Progenitor cell of endocrine pancreas (in vitro differentiated cells): ENCODE measurements around the gene MUC20. TPM values are rescaled to one million over a fixed set of nuclear protein-coding genes. Genes with fewer than 3 reads are reported as not detected.
A peak's percentile ranks its signal among the peaks of the same experiment; 100 is the strongest.

ENCODE experiments used
- DNase-seq: peaks from one replicate; pipeline ENCODE4 v3.0.0; 2021; ENCODE audit warnings: low spot score; ENCODE audit not compliant: unreplicated experiment
- H3K27ac Mint-ChIP-seq: 2 replicates; pipeline ENCODE4 v1.8.0; 2021; ENCODE audit warnings: mild to moderate bottlenecking, moderate library complexity, mixed read lengths
- H3K27me3 Mint-ChIP-seq: 2 replicates; pipeline ENCODE4 v1.8.0; 2021; ENCODE audit warnings: mixed read lengths
- H3K36me3 Mint-ChIP-seq: 2 replicates; pipeline ENCODE4 v1.8.0; 2022; ENCODE audit warnings: mixed read lengths; ENCODE audit not compliant: insufficient read depth
- H3K4me1 Mint-ChIP-seq: 2 replicates; pipeline ENCODE4 v1.8.0; 2021; ENCODE audit warnings: low read depth, mixed read lengths
- H3K4me3 Mint-ChIP-seq: 2 replicates; pipeline ENCODE4 v1.8.0; 2021; ENCODE audit warnings: low read depth, mild to moderate bottlenecking, moderate library complexity, mixed read lengths
- H3K9me3 Mint-ChIP-seq: 2 replicates; pipeline ENCODE4 v1.8.0; 2021; ENCODE audit warnings: low read depth, mixed read lengths
- total RNA-seq: library from RNA; stranded (reverse); gene quantifications from 2 replicates; pipeline ENCODE4 v1.2.1, GENCODE V29; 2021
- TF ChIP-seq, protein P1 (sequence below): fragments of 200-600 bp; sonication (generic); IDR thresholded peaks from one replicate; pipeline ENCODE4 v1.5.0; 2021; ENCODE audit warnings: antibody characterized with exemption, mild to moderate bottlenecking; ENCODE audit not compliant: unreplicated experiment

MUC20 gene
- total RNA-seq, 1 donor from 2014 or later: 4.5 TPM

DNA sequence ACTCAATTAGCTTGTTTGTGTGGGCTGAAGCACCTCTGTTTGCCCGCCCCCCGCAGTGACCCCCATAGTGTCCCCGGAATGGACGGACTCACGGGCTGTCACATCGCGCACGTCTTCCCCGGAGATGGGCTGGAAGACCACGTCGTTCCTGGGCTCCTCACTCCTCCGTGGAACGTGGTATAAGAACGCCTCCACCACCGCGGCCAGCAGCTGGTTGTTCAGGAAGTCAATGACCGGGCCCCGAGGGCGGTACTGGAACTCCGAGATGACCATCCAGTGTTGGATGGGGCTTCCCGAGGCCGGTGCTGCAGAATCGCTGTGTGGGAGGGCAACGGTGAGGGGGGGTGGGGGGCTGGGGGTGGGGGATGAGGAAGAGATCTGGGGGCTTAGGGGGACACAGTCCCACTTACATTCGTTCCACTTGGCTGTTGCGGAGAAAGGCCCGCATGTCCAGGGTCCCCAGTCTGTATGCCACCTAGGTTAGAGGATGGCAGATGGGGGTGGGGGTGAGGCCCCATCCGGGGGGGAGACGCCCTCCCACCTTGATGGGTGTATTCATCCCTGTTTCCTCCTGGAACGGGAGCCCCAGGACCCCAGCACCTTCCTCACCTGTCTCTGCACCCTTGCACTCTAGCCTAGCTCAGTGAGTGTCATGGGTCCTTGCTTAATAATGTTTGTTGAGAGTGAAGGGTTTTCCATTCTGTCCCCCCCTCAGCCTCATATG is 30.2 kb downstream of the MUC20 start:
- no peak for DNase-seq
- Mint-ChIP-seq H3K4me1 (peaks cover 15% of the 10 kb centered on the region), H3K9me3 (no peaks in the 10 kb centered on the region), H3K27ac (no peak overlapping the region), H3K27me3 (peaks cover 33% of the 10 kb centered on the region), H3K36me3 (no peaks in the 10 kb centered on the region), H3K4me3 (no peak overlapping the region)
- TF ChIP-seq, protein P1, sequence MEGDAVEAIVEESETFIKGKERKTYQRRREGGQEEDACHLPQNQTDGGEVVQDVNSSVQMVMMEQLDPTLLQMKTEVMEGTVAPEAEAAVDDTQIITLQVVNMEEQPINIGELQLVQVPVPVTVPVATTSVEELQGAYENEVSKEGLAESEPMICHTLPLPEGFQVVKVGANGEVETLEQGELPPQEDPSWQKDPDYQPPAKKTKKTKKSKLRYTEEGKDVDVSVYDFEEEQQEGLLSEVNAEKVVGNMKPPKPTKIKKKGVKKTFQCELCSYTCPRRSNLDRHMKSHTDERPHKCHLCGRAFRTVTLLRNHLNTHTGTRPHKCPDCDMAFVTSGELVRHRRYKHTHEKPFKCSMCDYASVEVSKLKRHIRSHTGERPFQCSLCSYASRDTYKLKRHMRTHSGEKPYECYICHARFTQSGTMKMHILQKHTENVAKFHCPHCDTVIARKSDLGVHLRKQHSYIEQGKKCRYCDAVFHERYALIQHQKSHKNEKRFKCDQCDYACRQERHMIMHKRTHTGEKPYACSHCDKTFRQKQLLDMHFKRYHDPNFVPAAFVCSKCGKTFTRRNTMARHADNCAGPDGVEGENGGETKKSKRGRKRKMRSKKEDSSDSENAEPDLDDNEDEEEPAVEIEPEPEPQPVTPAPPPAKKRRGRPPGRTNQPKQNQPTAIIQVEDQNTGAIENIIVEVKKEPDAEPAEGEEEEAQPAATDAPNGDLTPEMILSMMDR: no peak

DNA sequence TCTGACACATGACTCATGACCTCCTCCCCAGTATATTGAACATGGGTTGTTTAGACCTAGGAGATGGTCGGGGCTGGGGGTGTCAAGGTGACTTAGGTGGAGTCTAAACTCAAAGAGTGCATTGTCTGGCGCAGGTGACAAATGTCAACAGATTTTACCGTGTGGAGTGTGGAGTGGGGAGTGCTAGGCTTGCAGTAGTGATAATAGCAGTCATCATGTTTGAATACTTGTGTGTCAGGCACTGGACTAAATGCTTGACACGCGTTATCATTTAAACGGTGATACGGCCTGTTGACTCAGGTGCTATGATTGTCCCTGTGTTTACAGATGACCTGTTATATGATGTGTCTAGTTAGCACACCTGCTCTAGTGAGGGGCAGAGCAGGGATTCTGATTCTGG is 30.8 kb downstream of the MUC20 start:
- TF ChIP-seq, protein P1: no peak
- peaks cover 15% of the 10 kb centered on the region for H3K4me1 Mint-ChIP-seq
- H3K36me3 Mint-ChIP-seq: no peaks in the 10 kb centered on the region
- no peaks in the 10 kb centered on the region for H3K9me3 Mint-ChIP-seq
- no peak overlapping the region for H3K27ac Mint-ChIP-seq
- H3K4me3 Mint-ChIP-seq: no peak overlapping the region
- peaks cover 31% of the 10 kb centered on the region for H3K27me3 Mint-ChIP-seq
- DNase-seq: no peak

DNA sequence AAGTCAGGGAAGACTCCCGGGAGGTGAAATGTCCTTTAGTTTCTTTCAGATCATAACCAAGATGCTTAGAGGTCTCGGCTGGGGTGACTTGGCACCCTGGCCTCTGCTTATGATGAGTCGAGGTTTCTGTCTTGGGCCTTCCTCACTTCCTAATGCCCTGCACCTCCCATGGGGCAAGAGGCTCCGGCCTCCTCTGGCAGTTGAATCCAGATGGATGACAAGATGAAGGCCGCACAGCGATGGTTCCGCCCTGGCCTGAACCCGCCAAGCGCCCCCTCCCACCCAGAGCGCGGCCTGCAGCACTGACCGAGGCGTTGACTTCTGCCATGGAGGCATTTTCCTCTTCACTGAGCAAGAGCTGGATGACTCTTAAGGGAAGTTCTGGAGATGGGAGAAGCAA is 31.3 kb downstream of the MUC20 start:
- no peak for DNase-seq
- H3K27me3 Mint-ChIP-seq: peaks cover 33% of the 10 kb centered on the region
- no peaks in the 10 kb centered on the region for H3K9me3 Mint-ChIP-seq
- H3K36me3 Mint-ChIP-seq: no peaks in the 10 kb centered on the region
- no peak overlapping the region for H3K4me3 Mint-ChIP-seq
- TF ChIP-seq, protein P1: no peak
- no peak overlapping the region for H3K27ac Mint-ChIP-seq
- peaks cover 13% of the 10 kb centered on the region for H3K4me1 Mint-ChIP-seq

GRCh38 chr3:195752546-195753331 is 32.0 kb downstream of the MUC20 start:
- Mint-ChIP-seq H3K4me3 (no peak overlapping the region), H3K27ac (no peak overlapping the region), H3K9me3 (no peaks in the 10 kb centered on the region), H3K4me1 (peaks cover 13% of the 10 kb centered on the region), H3K36me3 (no peaks in the 10 kb centered on the region), H3K27me3 (peaks cover 33% of the 10 kb centered on the region)
- no peak for DNase-seq
- TF ChIP-seq, protein P1: no peak

- Mint-ChIP-seq H3K4me1 (peaks cover 13% of the 10 kb centered on the region), H3K36me3 (no peaks in the 10 kb centered on the region), H3K4me3 (no peak overlapping the region), H3K27me3 (peaks cover 30% of the 10 kb centered on the region), H3K27ac (peak overlapping the region; percentile 52), H3K9me3 (no peaks in the 10 kb centered on the region)
- TF ChIP-seq, protein P1: no peak
- no peak for DNase-seq
Measured at GRCh38 chr3:195753581-195753980, 32.8 kb downstream of the MUC20 start.
